Myocyte (in vitro differentiated cells): ENCODE measurements around the gene PSMB8. TPM values are rescaled to one million over a fixed set of nuclear protein-coding genes. Genes with fewer than 3 reads are reported as not detected.
"Not testable (repeated sequence)": the region's sequence is repeated elsewhere in the genome, so short reads cannot be mapped to it uniquely, and the experiment has no call there.

Experiments
- DNase-seq: peaks from one replicate; pipeline ENCODE4 v3.0.0-alpha.2; 2012; ENCODE audit warnings: low read depth
- total RNA-seq: library from RNA; depleted of rRNA; stranded (reverse); fragments of >200 nt; gene quantifications from 2 replicates; pipeline ENCODE4 v1.2.3, GENCODE V29; 2014

Gene PSMB8
- total RNA-seq, 1 donor from 2014 or later, result 30.7 TPM

GRCh38 chr6:32838114-32838958 is 5.5 kb downstream of the PSMB8 start, which contains the start of gene TAP2:
TSS of gene TAP2 (minus strand) at chr6:32838739. CDS start at chr6:32838233, 506 bp downstream.
- peak; percentile 93 for DNase-seq

- DNase-seq, result no peak
Measured at GRCh38 chr6:32837651-32838113, 6.2 kb downstream of the PSMB8 start.

GRCh38 chr6:32836873-32837272 is 7.0 kb downstream of the PSMB8 start:
- no peak for DNase-seq

- DNase-seq, result no peak
Measured at GRCh38 chr6:32835167-32835893, 8.5 kb downstream of the PSMB8 start.

GRCh38 chr6:32833664-32834063 is 10.2 kb downstream of the PSMB8 start:
- no peak for DNase-seq

- no peak for DNase-seq
Measured at GRCh38 chr6:32832535-32832934, 11.3 kb downstream of the PSMB8 start.

GRCh38 chr6:32830936-32831335 is 12.9 kb downstream of the PSMB8 start:
- no peak for DNase-seq

- DNase-seq, result no peak
Measured at GRCh38 chr6:32830017-32830416, 13.8 kb downstream of the PSMB8 start.

- DNase-seq, result no peak
Measured at GRCh38 chr6:32829495-32829894, 14.4 kb downstream of the PSMB8 start.

- DNase-seq, result peak; percentile 9
Measured at GRCh38 chr6:32827025-32827424, 16.8 kb downstream of the PSMB8 start.

- DNase-seq, result peak; percentile 45
Measured at GRCh38 chr6:32825966-32826365, 17.9 kb downstream of the PSMB8 start.

- DNase-seq, result peak; percentile 94
Measured at GRCh38 chr6:32819729-32820128, 24.1 kb downstream of the PSMB8 start.

- no peak for DNase-seq
Measured at GRCh38 chr6:32818867-32819266, 25.0 kb downstream of the PSMB8 start.

- no peak for DNase-seq
Measured at GRCh38 chr6:32816746-32817204, 27.1 kb downstream of the PSMB8 start, which contains the start of gene HLA-DOB. TSS of gene HLA-DOB (minus strand) at chr6:32817002. CDS start at chr6:32816951, 51 bp downstream.

- no peak for DNase-seq
Measured at GRCh38 chr6:32815996-32816395, 27.9 kb downstream of the PSMB8 start.

- DNase-seq, result no peak
Measured at GRCh38 chr6:32815115-32815514, 28.7 kb downstream of the PSMB8 start.

- DNase-seq, result no peak
Measured at GRCh38 chr6:32814145-32814544, 29.7 kb downstream of the PSMB8 start.

GRCh38 chr6:32809171-32809570 is 34.7 kb downstream of the PSMB8 start:
- DNase-seq, result no peak

- DNase-seq, result peak; percentile 46
Measured at GRCh38 chr6:32807020-32807580, 36.7 kb downstream of the PSMB8 start.

GRCh38 chr6:32805404-32805803 is 38.4 kb downstream of the PSMB8 start:
- DNase-seq, result not testable (repeated sequence)

- no peak for DNase-seq
Measured at GRCh38 chr6:32803416-32803815, 40.4 kb downstream of the PSMB8 start.

- no peak for DNase-seq
Measured at GRCh38 chr6:32799740-32800139, 44.1 kb downstream of the PSMB8 start.
